GM19193 (cell line): ENCODE results near the gene MARCHF4.

ENCODE experiments used
- POLR2A ChIP-seq: IDR thresholded peaks from 4 replicates; pipeline ENCODE4 v1.6.1; 2011; ENCODE audit not compliant: insufficient read depth, insufficient read length; ENCODE audit errors: extremely low read depth

MARCHF4 gene

GRCh38 chr2:216344950-216345300, 27.4 kb downstream of the MARCHF4 start:
- no peak for TF ChIP-seq POLR2A

DNA sequence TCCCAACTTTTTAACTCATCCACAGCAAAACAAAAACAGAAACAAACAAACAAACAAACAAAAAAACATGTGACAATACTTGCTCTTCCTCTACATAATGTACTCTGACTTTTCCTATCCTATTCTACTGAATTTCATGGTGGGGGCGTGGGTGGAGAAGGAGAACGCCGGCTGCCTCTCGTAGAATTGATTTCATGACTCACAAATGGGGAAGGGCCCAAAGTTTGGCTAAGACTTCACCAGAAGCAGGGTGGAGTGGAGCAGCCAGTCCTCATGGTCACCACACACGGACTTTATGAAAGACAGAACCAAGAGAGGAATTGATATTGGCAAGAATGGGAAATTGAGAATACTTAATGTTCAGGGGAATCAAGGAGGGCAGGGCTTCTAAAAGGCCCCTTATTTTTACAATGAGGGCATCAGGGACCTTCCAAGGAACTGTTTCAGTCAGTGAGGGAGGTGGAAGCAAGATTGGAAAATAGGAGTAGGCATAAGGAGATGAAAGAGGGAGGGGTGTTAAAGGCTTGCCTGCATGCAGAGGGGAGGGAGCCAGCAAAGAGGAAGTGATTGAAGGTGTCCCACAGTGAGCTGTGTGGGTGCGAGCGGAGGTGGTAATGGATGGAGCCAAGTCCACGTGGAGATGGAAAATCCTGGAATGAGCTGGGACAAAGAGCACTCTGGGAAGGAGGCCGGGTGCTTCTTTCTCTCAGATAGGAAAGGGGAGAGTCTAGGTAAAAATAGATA, 27.9 kb downstream of the MARCHF4 start:
- TF ChIP-seq POLR2A = no peak

DNA sequence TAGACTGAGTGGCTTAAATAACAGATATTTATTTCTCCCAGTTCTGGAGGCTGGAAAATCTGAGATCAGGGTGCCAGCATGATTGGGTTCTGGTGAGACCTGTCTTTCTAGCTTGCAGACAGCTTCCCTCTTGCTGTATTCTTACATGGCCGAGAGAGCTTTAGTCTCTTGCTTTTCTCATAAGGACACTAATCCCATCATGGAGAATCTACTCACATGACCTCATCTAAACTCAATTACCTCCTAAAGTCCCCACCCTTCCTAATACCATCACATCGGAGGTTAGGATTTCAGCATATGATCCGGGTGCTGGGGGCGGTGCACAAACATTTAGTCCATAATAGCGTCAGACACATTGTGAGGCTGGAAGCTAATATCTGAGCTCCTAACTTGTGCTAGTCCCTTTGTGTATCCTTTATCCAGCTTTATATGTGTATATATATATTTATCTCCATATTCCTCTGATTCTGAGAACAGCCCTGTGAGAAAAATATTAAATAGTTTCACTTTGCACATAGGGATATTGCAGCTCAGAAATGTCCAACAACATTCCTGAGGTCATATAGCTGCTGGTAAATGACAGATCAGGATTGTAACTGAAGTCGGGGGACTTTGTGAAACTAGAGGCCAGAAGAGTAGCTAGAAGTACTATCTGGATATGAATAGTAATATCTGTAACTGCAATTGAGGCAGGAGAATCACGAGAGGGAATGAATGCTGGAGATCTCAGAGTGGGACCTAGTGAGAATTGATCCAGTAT, 28.9 kb downstream of the MARCHF4 start:
- TF ChIP-seq POLR2A = no peak

DNA sequence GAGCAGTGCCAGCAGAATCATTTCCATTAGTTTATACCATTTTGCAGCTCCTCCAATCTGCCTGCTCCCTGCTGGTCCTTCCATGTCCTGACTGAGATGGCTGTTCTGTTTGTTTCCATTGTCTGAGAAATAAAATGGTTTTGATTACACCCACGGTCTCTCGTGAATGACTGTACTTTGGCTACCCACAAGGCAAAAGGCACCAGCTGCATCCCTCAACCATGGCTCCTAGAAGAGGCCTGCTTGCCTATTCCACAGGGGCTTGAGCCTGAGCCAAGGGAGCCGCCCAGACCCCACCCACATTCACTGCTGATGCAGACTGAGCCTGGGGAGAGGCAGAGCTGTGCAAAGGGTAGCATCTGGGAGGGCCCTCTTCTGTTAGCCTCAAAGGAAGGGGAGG, 31.2 kb downstream of the MARCHF4 start:
- TF ChIP-seq POLR2A = no peak

DNA sequence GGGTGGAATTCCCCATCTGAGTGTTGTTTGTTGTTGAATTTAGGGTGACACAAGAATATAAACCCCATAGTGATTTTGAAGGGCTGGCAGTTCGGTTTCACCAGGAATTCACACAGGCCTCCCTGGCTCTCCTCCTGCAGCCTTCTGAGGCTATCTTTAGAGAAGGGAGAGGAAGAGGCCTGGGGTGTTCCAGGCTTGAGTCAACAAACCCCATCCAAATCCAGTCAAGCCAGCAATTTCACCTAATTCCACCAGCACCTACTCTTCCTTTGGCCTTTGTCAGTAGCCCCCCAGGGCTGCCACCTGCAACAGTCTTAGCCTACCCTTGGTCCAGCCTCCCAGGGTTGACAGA, 32.0 kb downstream of the MARCHF4 start:
- TF ChIP-seq POLR2A = no peak

- no peak for TF ChIP-seq POLR2A
Observed at GRCh38 chr2:216339456-216340279, 32.6 kb downstream of the MARCHF4 start.

- TF ChIP-seq POLR2A = no peak
Observed at GRCh38 chr2:216335252-216335651, 37.0 kb downstream of the MARCHF4 start.

DNA sequence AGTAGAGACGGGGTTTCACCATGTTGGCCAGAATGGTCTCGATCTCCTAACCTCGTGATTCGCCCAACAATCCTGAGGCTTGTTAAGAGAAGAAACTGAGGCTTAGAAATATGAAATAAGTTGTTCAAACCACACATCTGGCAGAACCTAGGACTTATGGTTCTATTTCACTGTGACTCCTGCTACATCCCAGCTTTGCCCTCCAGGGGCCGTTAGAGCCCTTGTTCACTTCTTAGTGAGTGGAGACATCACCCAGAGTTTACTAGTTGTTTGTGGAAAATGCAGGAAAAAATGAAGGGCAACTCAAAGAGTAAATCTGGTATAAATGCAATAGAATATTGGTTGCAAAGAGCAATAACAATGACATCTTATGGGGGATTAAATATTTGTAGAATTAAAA, 43.9 kb downstream of the MARCHF4 start:
- no peak for TF ChIP-seq POLR2A

GRCh38 chr2:216327447-216327935, 44.8 kb downstream of the MARCHF4 start:
- no peak for TF ChIP-seq POLR2A
